H54 (cell line): Measurements from ENCODE around the gene PPP1CB.
A peak's percentile ranks its signal among the peaks of the same experiment; 100 is the strongest.
"Not testable (repeated sequence)": the region's sequence is repeated elsewhere in the genome, so short reads cannot be mapped to it uniquely, and the experiment has no call there.

Experiments used
- DNase-seq: peaks from one replicate; pipeline ENCODE4 v3.0.0; 2011; ENCODE audit warnings: low spot score, mixed read lengths; ENCODE audit not compliant: insufficient read length
- FAIRE-seq: peaks from 3 replicates; lab custom pipeline; 2011; peaks lifted over from hg19 to GRCh38; lab: Jason Lieb, UNC
- POLR2A ChIP-seq: IDR thresholded peaks from 2 replicates; pipeline ENCODE4 v1.6.1; 2011; ENCODE audit warnings: low read depth, mild to moderate bottlenecking, low read length

PPP1CB gene

GRCh38 chr2:28725021-28725711 lies 26.5 kb upstream of the PPP1CB start:
- DNase-seq: no peak
- FAIRE-seq: no peak
- no peak for TF ChIP-seq POLR2A

- no peak for FAIRE-seq
- no peak for DNase-seq
- no peak for TF ChIP-seq POLR2A
Observed at GRCh38 chr2:28726177-28726576, 25.5 kb upstream of the PPP1CB start.

- DNase-seq (no peak), FAIRE-seq (no peak)
- TF ChIP-seq POLR2A: no peak
Observed at GRCh38 chr2:28729698-28730097, 21.9 kb upstream of the PPP1CB start.

- DNase-seq (no peak), FAIRE-seq (no peak)
- no peak for TF ChIP-seq POLR2A
Observed at GRCh38 chr2:28730641-28731146, 20.9 kb upstream of the PPP1CB start.

- no peak for TF ChIP-seq POLR2A
- no peak for FAIRE-seq
- no peak for DNase-seq
Observed at GRCh38 chr2:28735511-28735910, 16.1 kb upstream of the PPP1CB start.

GRCh38 chr2:28736034-28736433 lies 15.6 kb upstream of the PPP1CB start:
- DNase-seq (no peak), FAIRE-seq (peak; percentile 89)

GRCh38 chr2:28737655-28738054 lies 14.0 kb upstream of the PPP1CB start:
- FAIRE-seq (no peak), DNase-seq (no peak)
- no peak for TF ChIP-seq POLR2A

More at GRCh38 chr2:28736034-28736433, 15.6 kb upstream of the PPP1CB start:
- no peak for TF ChIP-seq POLR2A

- not testable (repeated sequence) for FAIRE-seq, DNase-seq
Observed at GRCh38 chr2:28742619-28743018, 9.0 kb upstream of the PPP1CB start.

GRCh38 chr2:28745225-28745624 lies 6.4 kb upstream of the PPP1CB start:
- no peak for FAIRE-seq
- no peak for TF ChIP-seq POLR2A
- DNase-seq: no peak

- FAIRE-seq (no peak), DNase-seq (no peak)
- TF ChIP-seq POLR2A: no peak
Observed at GRCh38 chr2:28745876-28746275, 5.8 kb upstream of the PPP1CB start.

GRCh38 chr2:28746429-28747111 lies 5.1 kb upstream of the PPP1CB start:
- DNase-seq: no peak
- FAIRE-seq: no peak
- no peak for TF ChIP-seq POLR2A

GRCh38 chr2:28747714-28748113 lies 3.9 kb upstream of the PPP1CB start:
- FAIRE-seq (no peak), DNase-seq (no peak)
- no peak for TF ChIP-seq POLR2A

GRCh38 chr2:28748176-28748575 lies 3.5 kb upstream of the PPP1CB start:
- FAIRE-seq (no peak), DNase-seq (no peak)
- no peak for TF ChIP-seq POLR2A

GRCh38 chr2:28748941-28749340 lies 2.7 kb upstream of the PPP1CB start:
- FAIRE-seq: no peak
- no peak for TF ChIP-seq POLR2A
- no peak for DNase-seq

GRCh38 chr2:28749526-28749925 lies 2.1 kb upstream of the PPP1CB start:
- DNase-seq (no peak), FAIRE-seq (no peak)
- no peak for TF ChIP-seq POLR2A
